Posterior cingulate gyrus (tissue), 11 donors: ENCODE measurements around the gene KIF4B.
"Not testable (repeated sequence)": the region's sequence is repeated elsewhere in the genome, so short reads cannot be mapped to it uniquely, and the experiment has no call there.

ENCODE experiments used
- DNase-seq, 10 donors: peaks; one replicate each; pipeline versions ENCODE4 v3.0.0 to v3.0.0-alpha.2; 2020 to 2021; ENCODE audit warnings: mixed read lengths in 3 of 10
- intact Hi-C: fragments of 100-400 bp; cut with DNase I; formaldehyde crosslinking; loops from one replicate; pipeline ENCODE4 v1.15.1; 2023

Gene KIF4B

DNA sequence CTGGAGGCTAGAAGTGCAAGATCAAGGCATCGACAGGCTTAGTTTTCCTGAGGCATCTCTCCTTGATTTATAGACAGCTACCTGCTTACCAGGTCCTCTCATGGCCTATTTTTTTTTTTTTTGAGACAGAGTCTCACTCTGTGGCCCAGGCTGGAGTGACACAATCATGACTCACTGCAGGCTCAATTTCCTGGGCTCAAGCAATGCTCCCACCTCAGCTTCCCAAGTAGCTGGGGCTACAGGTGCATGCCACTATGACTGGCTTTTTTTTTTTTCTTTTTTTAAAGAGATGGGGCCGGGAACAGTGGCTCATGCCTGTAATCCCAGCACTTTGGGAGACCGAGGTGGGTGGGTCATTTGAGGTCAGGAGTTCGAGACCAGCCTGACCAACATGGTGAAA is 10.8 kb upstream of the KIF4B start:
- intact Hi-C loops, result not testable (repeated sequence)
- DNase-seq, result peak in 1 of 10 donors; percentile 22

GRCh38 chr5:155004138-155004744 is 9.3 kb upstream of the KIF4B start:
- intact Hi-C loops, result no loop called here
- peak in 3 of 10 donors; percentile 56 to 85 (median 59) for DNase-seq

GRCh38 chr5:155006265-155006664 is 7.3 kb upstream of the KIF4B start:
- intact Hi-C loops, DNase-seq: not testable (repeated sequence)

DNA sequence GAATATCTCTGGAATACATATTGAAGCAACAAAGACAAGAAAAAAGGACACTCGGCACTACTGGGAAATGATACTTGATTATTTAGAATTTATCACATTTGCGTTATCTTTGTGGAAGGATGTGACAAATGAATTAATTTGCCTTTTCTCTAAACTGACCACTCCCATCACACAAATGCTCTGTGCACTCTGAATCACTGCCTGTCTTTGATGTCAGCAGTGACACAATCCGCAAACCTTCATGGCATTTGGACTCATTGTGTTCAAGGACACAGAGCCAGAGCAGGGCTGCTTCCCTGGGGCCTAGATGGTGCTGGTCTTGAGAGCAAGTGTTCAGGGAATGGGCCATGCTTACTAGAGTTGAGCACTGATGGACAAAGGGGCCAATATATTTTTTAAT is 4.9 kb upstream of the KIF4B start:
- no peak for DNase-seq
- intact Hi-C loops, result no loop called here

DNA sequence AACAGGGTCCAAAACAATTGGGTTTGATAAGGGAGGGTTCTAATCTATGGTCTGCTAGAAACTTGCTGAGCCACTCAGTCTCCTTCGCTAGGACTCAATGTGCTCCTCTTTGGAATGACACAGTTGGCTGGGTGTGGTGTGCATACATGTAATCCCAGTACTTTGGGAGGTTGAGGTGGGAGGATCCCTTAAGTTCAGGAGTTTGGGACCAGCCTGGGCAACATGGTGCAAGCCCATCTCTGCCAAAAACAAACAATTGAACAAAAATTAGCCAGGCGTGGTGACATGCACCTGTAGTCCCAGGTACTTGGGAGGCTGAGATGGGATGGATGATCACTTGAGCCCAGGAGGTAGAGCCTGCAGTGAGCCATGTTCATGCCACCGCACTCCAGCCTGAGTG is 2.7 kb upstream of the KIF4B start:
- no peak for DNase-seq
- intact Hi-C loops, result no loop called here

GRCh38 chr5:155015239-155015638 is 1.7 kb downstream of the KIF4B start:
- intact Hi-C loops, result no loop called here
- no peak for DNase-seq

DNA sequence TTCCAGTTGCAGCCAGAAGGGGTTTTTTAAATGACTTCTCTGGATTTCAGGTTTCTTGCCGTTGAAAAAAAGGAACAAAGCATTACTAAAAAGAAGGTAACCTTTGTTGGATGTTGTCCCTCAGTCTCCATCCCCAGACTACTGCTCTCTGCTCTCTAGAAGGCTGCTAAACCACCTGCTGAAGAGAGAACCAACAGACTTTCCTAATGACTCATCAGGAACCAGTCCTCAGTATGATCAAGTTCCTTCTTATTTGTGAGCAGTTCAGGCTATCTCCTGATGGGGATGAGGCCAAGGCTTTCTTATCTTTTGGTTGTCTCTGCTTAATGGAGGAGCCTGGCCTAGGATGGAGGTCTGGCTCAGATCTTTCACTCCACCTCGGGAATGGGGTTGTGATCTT is 4.1 kb downstream of the KIF4B start:
- intact Hi-C loops, result no loop called here
- no peak for DNase-seq

- DNase-seq, result peak in 1 of 10 donors; percentile 79
- intact Hi-C loops, result no loop called here
Measured at GRCh38 chr5:155019601-155020226, 6.2 kb downstream of the KIF4B start.

DNA sequence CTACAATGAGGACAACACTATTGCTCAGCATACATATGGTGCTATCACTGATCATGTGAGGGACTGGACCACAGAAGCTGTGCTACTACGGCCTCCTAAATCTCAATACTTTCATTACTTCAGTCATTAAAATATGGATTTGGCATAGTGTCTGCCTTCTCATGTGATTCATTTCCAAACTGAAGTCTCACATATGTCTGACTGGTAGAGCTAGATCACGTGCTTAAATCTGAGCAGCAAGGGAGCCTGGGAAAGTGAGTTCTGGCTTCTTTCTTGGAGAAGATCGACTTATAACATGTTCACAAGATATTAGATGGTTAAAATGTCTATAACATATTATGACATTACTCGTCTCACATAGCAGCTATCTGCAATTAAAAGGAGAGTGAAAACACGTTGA is 8.3 kb downstream of the KIF4B start:
- intact Hi-C loops, result no loop called here
- DNase-seq, result no peak

DNA sequence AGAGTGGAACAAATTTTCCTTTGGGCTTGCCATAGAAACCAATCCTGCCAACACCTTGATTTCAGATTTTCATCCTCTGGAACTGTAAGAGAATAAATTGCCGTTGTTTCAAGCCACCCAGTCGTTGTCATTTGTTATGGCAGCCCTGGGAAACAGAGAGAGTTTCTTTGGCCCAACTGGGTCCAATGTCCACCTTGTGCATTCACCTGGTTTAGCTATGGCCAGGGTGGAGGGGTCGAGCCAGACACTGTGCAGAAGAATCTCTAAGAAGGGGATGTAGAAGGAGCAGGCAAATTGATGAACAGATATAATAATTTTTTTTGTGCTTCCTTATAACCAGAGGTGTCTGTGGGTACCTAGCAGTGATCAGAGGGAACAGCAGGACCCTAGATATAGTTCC is 9.8 kb downstream of the KIF4B start:
- DNase-seq, result no peak
- intact Hi-C loops, result no loop called here

DNA sequence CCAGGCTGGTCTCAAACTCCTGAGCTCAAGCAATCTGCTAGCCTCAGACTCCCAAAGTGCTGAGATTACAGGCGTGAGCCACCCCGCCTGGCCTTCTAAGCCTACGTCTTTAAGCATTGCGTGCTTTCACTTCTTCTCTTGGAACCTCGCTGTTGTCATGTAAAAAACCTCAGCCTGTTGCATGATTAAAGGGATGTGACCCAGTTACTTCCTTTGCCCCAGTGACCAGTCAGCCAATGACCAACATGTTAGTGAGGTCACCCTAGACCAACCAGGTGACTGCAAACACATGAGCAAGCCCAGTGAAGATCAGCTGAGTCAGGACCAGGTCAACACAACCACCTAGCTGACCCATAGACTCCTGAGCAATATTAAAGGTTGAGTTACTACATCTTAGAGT is 10.5 kb downstream of the KIF4B start:
- no peak for DNase-seq
- intact Hi-C loops, result no loop called here

DNA sequence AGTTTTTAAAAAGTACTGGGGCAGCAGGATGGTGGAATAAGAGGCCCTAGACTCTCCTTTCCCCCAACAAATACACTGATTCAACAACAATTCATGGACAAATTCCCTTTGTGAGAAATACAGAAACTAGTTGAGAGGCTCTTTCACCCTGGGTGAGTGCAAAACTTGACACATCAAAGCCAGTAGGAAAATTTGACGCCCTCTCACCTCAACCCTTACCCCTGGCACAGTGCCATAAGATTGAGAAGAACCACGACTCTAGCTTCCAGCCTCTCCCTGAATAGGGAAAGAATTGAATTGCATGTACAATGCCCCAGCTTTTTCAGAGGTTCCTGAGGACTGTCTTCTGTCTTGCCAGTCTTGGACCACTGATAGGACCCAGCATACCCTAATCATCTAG is 12.3 kb downstream of the KIF4B start:
- intact Hi-C loops, result no loop called here
- DNase-seq, result no peak

DNA sequence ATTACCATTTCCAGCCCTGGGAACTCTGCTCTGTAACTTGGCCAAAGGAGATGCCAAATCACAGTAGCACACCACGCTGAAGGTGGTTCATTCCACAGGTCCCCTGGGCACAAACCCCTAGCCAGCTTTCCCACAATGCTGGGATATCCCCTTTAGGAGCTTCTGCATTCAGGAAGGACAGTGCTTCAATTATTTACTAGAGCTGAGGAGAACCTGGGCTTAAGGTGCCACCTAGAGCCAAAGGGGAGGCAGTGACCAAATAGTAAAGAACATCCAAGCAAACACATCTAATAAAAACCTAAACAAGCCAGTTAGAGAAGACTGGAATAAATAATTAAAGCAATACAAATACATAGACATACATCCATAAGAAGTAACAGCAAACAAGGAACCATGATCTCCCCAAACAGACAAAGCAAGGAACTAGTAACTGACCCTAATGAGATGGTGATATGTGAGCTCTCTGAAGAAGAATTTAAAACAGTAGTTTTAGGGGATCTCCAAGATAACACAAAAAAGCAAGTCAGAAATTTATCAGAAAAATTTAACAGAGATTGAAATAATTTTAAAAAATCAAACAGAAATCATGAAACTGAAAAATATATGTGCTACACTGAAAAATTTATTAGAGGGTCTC is 14.6 kb downstream of the KIF4B start:
- intact Hi-C loops, result no loop called here
- no peak for DNase-seq

DNA sequence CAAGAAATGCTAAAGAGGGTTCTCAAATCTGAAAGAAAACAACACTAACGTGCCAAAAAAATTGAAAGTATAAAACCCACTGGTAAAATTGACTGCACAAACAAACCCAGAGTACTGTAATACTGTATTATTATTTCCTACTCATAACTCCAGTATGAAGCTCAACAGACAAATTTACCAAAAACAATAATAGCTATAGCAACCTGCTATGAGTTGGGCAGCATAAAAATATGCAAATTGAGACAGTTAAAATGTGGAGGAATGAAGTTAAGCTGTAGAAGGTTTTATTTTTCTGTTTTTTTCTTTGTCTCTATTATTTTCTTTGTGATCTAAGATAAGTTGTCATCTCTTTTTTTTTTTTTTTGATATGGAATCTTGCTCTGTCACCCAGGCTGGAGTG is 15.7 kb downstream of the KIF4B start:
- intact Hi-C loops, result no loop called here
- DNase-seq, result no peak

- DNase-seq, intact Hi-C loops: not testable (repeated sequence)
Measured at GRCh38 chr5:155034145-155034744, 20.7 kb downstream of the KIF4B start.

GRCh38 chr5:155035087-155035486 is 21.5 kb downstream of the KIF4B start:
- DNase-seq, intact Hi-C loops: not testable (repeated sequence)

DNA sequence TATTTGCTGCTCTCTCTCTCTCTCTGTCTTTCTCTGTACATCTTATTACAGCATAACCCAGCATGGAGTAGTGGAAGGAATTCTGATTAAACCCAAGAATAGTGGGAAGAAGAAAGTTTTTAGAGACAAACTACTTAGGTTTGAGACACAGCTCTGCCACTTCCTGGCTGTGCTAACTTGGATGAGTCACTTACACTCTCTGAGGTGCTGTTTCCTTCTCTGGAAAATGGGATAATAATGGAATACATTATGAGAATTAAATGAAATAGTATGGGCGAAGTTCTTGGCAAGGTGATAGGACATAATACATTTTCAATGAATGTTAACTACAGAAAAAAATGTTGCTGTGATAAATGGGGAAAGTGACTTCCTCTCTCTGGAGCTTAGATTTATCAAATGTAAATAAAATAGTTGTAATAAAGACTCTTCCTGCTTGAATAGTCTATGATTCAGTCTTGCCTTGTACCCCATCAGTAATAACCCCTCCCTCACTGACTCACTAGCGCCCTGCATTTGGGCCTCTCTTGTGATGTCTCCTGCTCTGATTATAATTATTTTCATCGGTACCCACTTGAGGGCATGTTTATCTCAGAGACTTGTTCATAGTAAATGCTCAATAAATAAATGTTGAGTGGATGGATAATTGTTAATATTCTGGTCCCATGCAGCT is 27.6 kb downstream of the KIF4B start:
- DNase-seq, result no peak
- intact Hi-C loops, result no loop called here

DNA sequence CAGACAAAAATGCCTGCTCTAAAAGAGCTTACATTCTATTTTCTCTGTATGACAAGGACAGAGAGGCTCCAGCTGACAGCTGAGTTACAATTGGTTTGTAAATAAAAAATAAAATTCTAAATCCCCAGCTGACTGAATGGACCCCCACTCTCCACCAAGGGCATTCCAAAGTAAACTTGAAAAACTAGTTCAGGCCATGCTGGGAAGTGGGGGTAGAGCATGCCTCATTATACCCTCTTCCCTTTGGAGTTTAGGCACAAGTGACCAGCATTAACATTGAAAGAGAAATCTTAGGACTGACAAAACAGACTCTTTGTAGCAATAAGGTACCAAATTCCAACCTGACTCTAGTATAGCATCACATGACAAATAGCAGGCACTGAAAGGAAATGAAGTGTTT is 31.0 kb downstream of the KIF4B start:
- intact Hi-C loops, result no loop called here

DNA sequence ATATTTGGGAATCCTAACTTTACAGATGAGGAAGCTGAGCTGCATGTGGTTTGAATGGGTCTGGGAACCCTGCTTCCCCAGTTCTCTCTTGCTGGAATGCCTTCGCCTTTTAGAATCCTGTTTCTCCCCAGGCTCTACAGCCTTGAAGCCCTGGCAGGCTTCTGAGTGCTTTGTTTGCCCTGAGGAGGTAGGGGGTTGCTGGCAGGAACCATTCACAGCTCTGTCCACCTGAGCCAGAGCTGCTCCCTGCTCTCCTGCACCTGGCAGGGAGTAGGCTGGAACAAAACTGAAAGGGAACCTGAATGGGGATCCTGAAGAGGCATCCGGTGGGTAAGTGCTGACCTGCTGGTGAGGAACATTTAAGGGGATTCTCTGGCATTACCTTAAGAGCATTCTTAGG is 33.0 kb downstream of the KIF4B start:
- intact Hi-C loops, result no loop called here
- no peak for DNase-seq

More for the DNA sequence above, 31.0 kb downstream of the KIF4B start:
- no peak for DNase-seq

DNA sequence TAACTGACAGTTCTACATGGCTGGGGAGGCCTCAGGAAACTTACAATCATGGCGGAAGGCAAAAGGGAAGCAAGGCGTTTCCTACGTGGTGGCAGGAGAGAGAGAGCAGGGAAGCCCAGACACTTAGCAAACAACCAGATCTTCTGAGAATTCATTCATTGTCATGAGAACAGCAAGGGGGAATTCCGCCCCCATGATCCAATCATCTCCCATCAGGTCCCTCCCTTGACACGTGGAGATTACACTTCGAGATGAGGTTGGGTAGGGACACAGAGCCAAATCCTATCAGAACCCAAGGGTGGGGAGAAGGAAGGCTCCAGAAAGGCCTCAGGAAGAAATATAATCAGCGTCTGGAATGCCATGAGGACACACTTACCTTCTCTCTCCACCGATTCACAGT is 34.3 kb downstream of the KIF4B start:
- intact Hi-C loops, result no loop called here
- DNase-seq, result no peak
